ENCODE data around the gene PPP2R2C. TPM values are rescaled to one million over a fixed set of nuclear protein-coding genes. Genes with fewer than 3 reads are reported as not detected.

Gene PPP2R2C
- total RNA-seq, 1 donor from 2014 or later: not detected

DNA sequence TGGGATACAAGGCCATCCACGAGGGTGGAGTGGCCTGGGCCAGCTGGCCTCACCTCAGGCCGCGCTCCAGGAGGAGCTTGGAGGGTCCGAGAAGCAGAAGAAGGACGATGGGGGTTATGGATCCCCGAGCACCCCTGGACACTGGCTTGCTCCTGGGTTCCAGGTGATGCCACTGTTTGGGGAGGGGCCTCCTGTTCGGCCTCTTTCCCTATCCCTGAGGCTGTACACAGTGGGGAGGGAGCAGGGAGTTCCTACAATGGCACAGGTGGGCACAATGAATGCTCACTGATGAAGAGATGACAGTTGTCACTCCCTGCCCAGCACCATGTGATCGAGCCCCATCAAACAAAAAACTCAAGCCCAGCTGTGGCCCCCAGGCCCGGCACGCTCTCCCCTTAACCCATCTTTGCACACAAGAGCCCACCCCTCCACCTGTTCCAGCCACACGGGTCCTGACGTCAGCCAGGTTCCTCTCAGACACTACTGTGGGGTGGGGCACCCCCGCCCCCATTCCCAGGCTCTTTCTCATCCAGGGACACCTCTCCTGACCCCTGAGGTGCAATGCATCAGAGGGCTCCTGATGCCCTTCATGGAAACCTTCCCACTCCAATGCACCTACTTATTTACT lies 132.5 kb downstream of the PPP2R2C start:
- H3K27me3 Mint-ChIP-seq (ENCODE audit: unreplicated experiment): peaks cover 27% of the 10 kb centered on the region
- no peak overlapping the region for H3K27ac Mint-ChIP-seq (ENCODE audit: unreplicated experiment)
- H3K4me1 Mint-ChIP-seq (ENCODE audit: unreplicated experiment): no peaks in the 10 kb centered on the region
- no peaks in the 10 kb centered on the region for H3K9me3 Mint-ChIP-seq (ENCODE audit: unreplicated experiment)
- no peaks in the 10 kb centered on the region for H3K36me3 Mint-ChIP-seq (ENCODE audit: unreplicated experiment)
- TF ChIP-seq, protein P1, sequence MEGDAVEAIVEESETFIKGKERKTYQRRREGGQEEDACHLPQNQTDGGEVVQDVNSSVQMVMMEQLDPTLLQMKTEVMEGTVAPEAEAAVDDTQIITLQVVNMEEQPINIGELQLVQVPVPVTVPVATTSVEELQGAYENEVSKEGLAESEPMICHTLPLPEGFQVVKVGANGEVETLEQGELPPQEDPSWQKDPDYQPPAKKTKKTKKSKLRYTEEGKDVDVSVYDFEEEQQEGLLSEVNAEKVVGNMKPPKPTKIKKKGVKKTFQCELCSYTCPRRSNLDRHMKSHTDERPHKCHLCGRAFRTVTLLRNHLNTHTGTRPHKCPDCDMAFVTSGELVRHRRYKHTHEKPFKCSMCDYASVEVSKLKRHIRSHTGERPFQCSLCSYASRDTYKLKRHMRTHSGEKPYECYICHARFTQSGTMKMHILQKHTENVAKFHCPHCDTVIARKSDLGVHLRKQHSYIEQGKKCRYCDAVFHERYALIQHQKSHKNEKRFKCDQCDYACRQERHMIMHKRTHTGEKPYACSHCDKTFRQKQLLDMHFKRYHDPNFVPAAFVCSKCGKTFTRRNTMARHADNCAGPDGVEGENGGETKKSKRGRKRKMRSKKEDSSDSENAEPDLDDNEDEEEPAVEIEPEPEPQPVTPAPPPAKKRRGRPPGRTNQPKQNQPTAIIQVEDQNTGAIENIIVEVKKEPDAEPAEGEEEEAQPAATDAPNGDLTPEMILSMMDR (IDR thresholded peaks at IDR 0.05): no peak
- no peak for DNase-seq (ENCODE audit: extremely low spot score, unreplicated experiment)
- H3K4me3 Mint-ChIP-seq (ENCODE audit: unreplicated experiment): no peak overlapping the region

DNA sequence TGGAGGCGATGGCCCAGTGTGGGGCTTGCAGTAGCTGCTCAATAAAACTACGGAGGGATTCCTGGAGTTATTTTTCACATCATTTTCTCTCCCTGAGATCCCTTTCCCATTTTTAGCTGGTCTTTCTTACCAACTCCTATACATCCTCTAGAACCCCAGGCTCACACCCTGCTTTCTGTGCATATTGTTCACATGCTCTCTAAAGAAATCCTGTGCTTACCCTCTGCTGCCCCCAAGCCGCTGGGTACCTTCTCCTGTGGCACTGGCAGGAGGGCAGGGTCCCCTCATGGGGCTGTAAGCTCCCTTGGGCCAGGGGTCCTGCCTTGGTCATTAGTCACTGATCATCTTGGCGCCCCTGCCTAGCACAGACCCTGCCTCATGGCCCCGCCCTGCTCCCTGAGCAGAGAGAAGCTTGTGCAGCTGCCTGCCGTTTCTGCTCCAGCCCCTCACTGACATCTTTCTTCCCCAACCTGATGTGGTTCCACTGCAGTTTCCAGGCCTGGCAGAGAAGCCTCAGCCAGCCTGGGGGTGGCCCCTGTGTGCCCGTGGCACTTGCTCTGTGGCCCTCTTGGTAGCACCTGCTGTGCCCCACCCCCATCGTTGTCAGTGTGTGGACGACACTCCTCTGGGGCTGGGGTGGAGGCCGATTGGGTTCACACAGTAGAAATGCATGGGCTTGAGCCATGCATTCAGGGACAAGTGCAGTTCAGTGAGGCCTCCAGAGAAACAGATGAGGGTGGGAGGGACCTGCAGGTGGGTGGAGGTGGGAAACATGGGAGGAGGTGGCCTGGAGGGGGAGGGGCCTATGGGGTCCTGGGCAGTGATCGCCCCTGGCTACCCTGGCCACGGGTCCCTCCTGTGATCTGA lies 133.2 kb downstream of the PPP2R2C start:
- H3K27ac Mint-ChIP-seq (ENCODE audit: unreplicated experiment): no peak overlapping the region
- TF ChIP-seq, protein P1 (IDR thresholded peaks at IDR 0.05): no peak

DNA sequence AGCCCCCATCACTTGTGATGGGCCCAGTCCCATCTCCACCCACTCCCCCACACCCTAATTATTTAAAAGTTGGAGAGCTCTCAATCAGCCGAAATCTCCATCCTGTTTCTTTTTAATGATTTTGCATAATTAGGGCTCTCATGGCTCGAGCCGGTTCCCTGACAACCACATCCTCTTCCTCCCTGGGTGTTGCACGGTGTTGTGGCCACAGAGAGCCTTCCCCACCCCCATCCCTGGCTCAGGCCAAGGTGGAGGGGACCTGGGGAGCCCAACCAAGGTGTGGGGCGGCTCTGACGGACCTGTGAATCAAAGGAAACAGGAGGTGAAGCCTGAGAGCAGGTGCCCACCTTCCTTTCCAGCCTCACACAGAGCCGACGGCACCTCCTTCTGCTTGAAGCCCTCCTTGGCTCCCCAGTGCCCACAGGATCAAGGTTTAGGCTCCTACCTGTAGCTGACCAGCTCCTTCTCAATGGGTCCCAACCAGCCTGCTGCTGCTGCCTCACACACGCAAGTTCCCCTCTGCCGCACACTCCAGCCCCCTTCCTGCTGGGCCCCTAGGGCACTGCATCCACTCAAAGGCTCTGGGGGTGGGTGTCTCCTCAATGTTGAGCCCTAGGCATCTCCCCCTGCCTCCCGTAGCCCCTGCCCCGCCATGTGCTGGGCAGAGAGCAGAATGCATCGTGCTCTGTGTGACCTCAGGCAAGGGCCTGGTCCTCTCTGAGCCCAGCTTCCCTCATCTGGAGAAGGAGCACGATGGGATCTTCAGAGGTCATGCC lies 134.1 kb downstream of the PPP2R2C start:
- Mint-ChIP-seq H3K27ac (ENCODE audit: unreplicated experiment) (no peak overlapping the region), H3K9me3 (ENCODE audit: unreplicated experiment) (no peaks in the 10 kb centered on the region), H3K27me3 (ENCODE audit: unreplicated experiment) (peaks cover 27% of the 10 kb centered on the region), H3K4me1 (ENCODE audit: unreplicated experiment) (no peaks in the 10 kb centered on the region), H3K4me3 (ENCODE audit: unreplicated experiment) (no peak overlapping the region), H3K36me3 (ENCODE audit: unreplicated experiment) (no peaks in the 10 kb centered on the region)
- DNase-seq (ENCODE audit: extremely low spot score, unreplicated experiment): no peak
- TF ChIP-seq, protein P1 (IDR thresholded peaks at IDR 0.05): no peak

More for the DNA sequence above, 133.2 kb downstream of the PPP2R2C start:
- Mint-ChIP-seq H3K4me3 (ENCODE audit: unreplicated experiment) (no peak overlapping the region), H3K9me3 (ENCODE audit: unreplicated experiment) (no peaks in the 10 kb centered on the region), H3K36me3 (ENCODE audit: unreplicated experiment) (no peaks in the 10 kb centered on the region), H3K4me1 (ENCODE audit: unreplicated experiment) (no peaks in the 10 kb centered on the region), H3K27me3 (ENCODE audit: unreplicated experiment) (peaks cover 27% of the 10 kb centered on the region)
- DNase-seq (ENCODE audit: extremely low spot score, unreplicated experiment): no peak

DNA sequence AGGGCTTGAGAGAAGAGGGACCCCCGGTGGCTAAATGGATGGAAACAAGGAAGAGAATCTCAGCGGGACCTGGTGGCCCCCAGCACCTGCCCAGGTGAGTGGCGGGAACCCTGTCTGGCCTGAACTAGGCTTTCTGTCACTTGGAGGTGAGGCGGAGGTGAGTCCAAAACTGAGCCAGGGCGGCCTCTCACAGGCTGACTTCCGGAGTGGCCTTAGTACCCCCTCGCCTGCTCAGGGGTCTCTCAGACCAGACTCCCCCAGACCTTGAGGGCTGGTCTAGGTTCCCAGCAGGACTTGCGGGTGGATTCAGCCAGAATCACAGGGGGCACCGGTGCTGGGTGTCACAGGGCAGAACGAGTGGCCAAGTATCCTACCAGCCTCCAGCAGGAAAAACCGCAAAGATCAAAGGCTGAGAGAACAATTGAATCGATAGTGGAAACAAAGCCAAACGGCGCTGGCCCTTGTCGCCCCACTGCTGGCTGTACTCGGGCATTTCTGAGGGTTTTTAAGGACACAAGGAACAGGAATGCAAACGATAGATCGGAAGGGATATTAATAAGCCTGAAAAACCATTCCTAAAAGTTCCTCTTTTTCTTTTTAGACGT lies 135.0 kb downstream of the PPP2R2C start:
- no peak for DNase-seq (ENCODE audit: extremely low spot score, unreplicated experiment)
- TF ChIP-seq, protein P1 (IDR thresholded peaks at IDR 0.05): no peak
- Mint-ChIP-seq H3K9me3 (ENCODE audit: unreplicated experiment) (no peaks in the 10 kb centered on the region), H3K27me3 (ENCODE audit: unreplicated experiment) (peaks cover 23% of the 10 kb centered on the region), H3K27ac (ENCODE audit: unreplicated experiment) (no peak overlapping the region), H3K4me3 (ENCODE audit: unreplicated experiment) (no peak overlapping the region), H3K4me1 (ENCODE audit: unreplicated experiment) (no peaks in the 10 kb centered on the region), H3K36me3 (ENCODE audit: unreplicated experiment) (no peaks in the 10 kb centered on the region)
